Neutrophil (primary cell): Measurements from ENCODE around the gene COX14.
A peak's percentile ranks its signal among the peaks of the same experiment; 100 is the strongest.

Experiments
- H3K27ac ChIP-seq: fragments of 200-600 bp; sonication (generic); 2 replicates; pipeline ENCODE4 v1.5.1; 2016; ENCODE audit warnings: mild to moderate bottlenecking, moderate library complexity
- H3K27me3 ChIP-seq: fragments of 200-600 bp; sonication (generic); 2 replicates; pipeline ENCODE4 v1.6.0; 2016; ENCODE audit warnings: mild to moderate bottlenecking
- H3K36me3 ChIP-seq: fragments of 200-600 bp; sonication (generic); 2 replicates; pipeline ENCODE4 v1.5.1; 2017
- H3K4me1 ChIP-seq, 2 experiments: fragments of 200-600 bp in 1 of 2; sonication (generic) in 1 of 2; 1 replicate in 1 of 2; 2 replicates in 1 of 2; pipeline versions ENCODE4 v1.5.1 to v1.6.1; 2013 to 2016; ENCODE audit warnings: low read depth in 1 of 2, low read length in 1 of 2, mild to moderate bottlenecking in 1 of 2, moderate library complexity in 1 of 2; ENCODE audit not compliant: control insufficient read depth in 1 of 2, insufficient read depth in 1 of 2
- H3K4me3 ChIP-seq, 2 experiments: fragments of 200-600 bp in 1 of 2; sonication (generic) in 1 of 2; 1 replicate in 1 of 2; 2 replicates in 1 of 2; pipeline ENCODE4 v1.5.1; 2013 to 2016; ENCODE audit warnings: low read depth in 1 of 2, low read length in 1 of 2, mild to moderate bottlenecking in 1 of 2, moderate library complexity in 1 of 2
- H3K9me3 ChIP-seq: fragments of 200-600 bp; sonication (generic); 2 replicates; pipeline ENCODE4 v1.5.1; 2016
- CTCF ChIP-seq: fragments of 200-600 bp; sonication (generic); IDR thresholded peaks from 2 replicates; pipeline ENCODE4 v1.5.1; 2016; ENCODE audit warnings: antibody characterized with exemption

Gene COX14

GRCh38 chr12:50162230-50162629 lies 50.2 kb downstream of the COX14 start:
- Histone ChIP-seq H3K4me3 (no peak overlapping the region), H3K27me3 (no peaks in the 10 kb centered on the region), H3K27ac (no peak overlapping the region), H3K9me3 (no peaks in the 10 kb centered on the region), H3K4me1 (peaks cover 5 to 16% of the 10 kb centered on the region in 2 experiments), H3K36me3 (no peaks in the 10 kb centered on the region)
- no peak for TF ChIP-seq CTCF

GRCh38 chr12:50164963-50165362 lies 52.9 kb downstream of the COX14 start:
- H3K36me3 ChIP-seq: no peaks in the 10 kb centered on the region
- no peaks in the 10 kb centered on the region for H3K27me3 ChIP-seq
- no peak for TF ChIP-seq CTCF
- no peak overlapping the region for H3K27ac ChIP-seq
- peaks cover 10 to 21% of the 10 kb centered on the region in 2 experiments for H3K4me1 ChIP-seq
- no peaks in the 10 kb centered on the region for H3K9me3 ChIP-seq
- H3K4me3 ChIP-seq: no peak overlapping the region

GRCh38 chr12:50166799-50167048 lies 54.7 kb downstream of the COX14 start:
- peak overlapping the region; percentile 91 for H3K27ac ChIP-seq
- no peaks in the 10 kb centered on the region for H3K36me3 ChIP-seq
- H3K27me3 ChIP-seq: no peaks in the 10 kb centered on the region
- H3K4me1 ChIP-seq: peaks cover 10 to 21% of the 10 kb centered on the region in 2 experiments
- H3K4me3 ChIP-seq: peak overlapping the region; percentile 88 to 89
- H3K9me3 ChIP-seq: no peaks in the 10 kb centered on the region
- no peak for TF ChIP-seq CTCF

- Histone ChIP-seq H3K4me3 (peak within 1 kb of the TSS; percentile 88 to 89), H3K4me1 (peaks cover 10 to 19% of the 10 kb centered on the region in 2 experiments)
- peak; percentile 71 for TF ChIP-seq CTCF
Observed at GRCh38 chr12:50167049-50167828, 55.2 kb downstream of the COX14 start, which contains the start of gene CERS5. TSS of gene CERS5 (minus strand) at chr12:50167369. CDS start at chr12:50167297, 72 bp downstream.

More at GRCh38 chr12:50167049-50167828, 55.2 kb downstream of the COX14 start, which contains the start of gene CERS5:
- Histone ChIP-seq H3K27ac (peak within 1 kb of the TSS; percentile 91), H3K27me3 (no peaks in the 10 kb centered on the region), H3K9me3 (no peaks in the 10 kb centered on the region), H3K36me3 (no peaks in the 10 kb centered on the region)
